Raji (cell line): ENCODE results near the gene LMTK2.

Experiments
- POLR2A ChIP-seq: IDR thresholded peaks from 2 replicates; pipeline ENCODE4 v1.6.1; 2011; ENCODE audit warnings: low read depth, low read length, control low read depth; ENCODE audit not compliant: insufficient read depth

LMTK2 gene

DNA sequence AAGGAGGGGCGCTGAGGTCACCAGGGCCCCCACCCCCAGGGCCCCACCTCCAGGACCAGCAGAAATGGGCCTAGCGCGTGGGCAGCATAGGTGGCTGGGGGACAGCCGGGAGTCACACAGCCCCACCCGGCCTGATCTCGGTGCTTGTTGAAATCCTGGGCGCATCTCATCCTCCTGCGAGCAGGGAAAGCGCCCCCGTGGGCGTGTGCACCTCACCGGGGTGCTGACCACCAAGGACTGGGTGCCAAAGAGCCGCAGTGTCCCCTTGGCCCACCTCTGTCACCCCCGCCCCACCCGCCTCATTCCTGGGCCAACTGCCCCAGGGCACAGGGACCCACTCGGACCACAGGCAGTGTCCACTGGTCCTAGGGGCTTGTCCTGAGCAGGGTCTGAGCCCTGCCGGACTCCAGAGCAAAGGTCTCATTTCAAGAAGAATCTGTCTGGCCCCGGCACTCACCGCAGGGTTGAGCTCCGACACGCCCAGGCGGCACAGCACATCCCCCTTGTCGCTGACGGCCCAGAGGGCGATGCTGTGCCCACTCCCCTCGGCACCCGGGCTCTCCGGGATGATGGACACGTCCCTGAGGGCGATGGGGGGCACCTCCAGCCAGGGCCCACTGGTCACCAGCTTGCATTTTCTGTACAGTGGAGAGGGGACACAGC, 116.0 kb downstream of the LMTK2 start:
- no peak for TF ChIP-seq POLR2A

DNA sequence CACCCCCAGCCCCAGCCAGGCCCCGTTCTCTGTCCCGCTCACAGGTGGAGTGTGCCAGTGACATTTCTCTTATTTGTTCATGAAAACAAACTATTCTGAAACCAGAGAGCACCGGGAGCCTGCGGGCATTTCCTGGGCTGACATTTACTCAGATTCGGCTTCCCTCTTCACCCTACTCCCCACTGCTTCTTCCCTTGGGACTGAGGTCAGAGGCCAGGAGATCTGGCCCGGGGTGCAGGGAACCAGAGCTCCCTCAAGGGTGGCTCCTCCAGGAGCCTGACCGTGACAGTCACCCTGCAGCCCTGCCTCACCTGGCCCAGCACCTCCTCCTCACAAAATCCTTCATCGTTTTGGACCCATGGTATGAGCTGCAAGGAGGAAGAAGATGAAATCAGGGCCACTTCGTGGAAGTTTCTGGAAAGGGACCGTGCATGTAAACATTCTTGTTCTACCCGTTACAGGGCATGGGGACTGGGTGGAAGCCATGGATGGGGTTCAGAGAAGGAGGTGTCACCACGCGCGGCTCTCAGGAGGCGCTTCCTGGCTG, 116.8 kb downstream of the LMTK2 start:
- TF ChIP-seq POLR2A, result no peak

DNA sequence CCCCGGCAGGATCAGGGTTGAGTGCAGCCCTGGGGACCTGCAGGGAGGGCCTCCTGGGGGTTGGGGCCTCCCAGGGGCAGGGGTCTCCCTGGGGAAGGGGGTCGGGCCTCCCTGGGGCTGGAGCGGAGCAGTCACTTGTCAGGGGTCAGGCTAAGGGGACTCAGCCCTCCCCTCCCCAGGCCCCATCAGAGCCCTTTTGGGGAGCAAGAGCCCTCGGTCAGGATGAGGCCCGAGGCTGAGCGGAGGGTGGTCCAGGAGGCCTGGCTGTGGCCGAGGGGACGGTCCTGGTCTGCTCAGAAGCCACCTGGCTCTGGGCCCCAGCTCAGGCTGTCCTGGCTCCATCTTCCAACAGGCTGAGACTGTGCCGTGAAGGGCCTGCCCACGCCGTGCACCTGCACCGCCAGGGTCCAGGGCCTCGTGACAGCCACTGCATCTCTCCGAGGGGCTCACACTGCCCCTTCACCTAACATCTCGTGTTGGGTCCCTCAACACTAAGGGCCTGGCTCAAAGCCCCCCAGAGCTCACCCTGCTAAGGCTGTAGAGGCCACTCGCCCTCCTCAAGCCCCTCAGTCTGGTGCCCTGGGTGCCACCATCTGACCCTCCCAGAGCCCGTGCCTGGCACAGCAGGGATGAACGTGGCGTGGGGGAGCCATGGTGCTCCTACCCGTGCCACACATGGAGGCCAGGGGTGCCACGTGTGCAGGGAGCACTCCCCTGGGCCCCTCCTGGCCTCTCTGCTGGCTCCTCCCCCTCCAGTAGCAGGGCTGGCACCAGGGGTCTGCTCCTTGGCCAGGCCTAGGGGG, 117.4 kb downstream of the LMTK2 start:
- no peak for TF ChIP-seq POLR2A

DNA sequence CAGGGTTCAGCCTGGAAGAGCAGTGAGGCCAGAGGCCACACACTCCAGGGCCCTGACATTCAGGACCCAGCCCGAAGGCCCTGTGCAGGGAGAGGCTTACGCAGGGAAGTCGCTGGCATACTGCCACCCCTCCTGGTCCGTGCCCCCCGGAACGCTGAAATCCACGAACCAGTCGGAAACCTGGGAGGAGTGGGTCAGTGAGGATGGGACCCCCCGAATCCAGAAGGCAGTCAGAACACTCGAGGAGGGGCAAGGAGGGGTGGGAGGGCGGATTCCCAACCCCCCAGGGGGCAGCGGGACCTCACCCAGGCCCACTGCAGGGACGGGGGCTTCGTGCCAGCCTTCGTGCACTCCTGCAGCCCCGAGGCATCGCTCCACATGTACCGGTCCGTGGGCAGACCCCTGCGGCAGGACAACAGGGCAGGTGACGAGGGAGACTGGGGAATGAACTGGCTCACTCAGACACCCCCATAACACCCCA, 118.1 kb downstream of the LMTK2 start:
- TF ChIP-seq POLR2A, result no peak

DNA sequence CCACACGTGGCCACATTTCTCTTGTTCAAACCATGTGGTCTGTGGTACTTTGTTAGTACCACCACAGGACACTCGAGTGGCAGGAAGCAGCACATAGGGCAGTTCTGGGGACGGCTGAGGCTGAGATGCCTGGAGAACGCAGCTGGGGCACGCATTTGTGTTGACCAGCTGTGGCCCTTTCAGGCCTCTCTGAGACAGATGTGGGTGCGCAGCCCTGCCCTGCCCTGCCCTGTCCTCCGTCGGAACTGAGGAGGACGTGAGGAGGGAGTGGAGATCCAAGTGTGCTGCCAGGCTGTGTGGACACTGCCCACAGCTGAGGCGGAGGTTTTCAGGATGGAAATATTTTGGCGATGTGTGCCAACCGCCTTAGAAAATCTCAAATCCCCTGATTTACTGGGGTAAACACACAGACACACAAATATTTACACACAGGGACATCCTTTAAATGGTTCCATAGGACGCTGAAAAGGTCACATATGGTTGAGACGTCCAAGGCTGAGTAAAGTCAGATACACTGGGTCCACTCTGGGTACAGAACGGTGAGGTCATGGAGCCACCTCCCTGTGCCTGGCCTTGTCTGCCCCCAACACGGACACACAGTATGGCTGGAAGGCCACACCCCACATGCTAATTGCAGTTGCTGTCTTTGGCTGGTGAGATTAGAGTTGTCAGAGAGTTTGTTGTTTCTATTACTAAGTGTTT, 119.4 kb downstream of the LMTK2 start:
- TF ChIP-seq POLR2A, result no peak

DNA sequence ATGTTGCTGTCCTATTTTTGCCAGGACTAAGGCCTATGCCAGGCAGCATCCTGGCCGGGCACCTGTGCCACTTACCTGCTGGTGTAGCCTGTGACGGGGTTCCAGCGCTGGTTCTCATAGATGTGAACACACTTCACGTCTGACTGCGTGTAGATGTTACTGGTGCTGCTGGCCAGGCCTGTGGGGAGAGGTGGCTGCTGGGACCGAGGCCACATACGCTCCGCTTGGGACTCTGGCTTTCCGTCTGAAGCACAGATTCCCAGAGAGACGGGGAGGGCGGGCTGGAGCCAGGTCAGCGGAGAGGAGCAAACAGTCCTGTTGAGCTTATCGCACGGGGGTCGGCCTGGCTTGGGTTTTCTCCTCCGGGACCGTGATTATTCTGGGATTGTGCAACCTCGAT, 121.3 kb downstream of the LMTK2 start:
- no peak for TF ChIP-seq POLR2A

DNA sequence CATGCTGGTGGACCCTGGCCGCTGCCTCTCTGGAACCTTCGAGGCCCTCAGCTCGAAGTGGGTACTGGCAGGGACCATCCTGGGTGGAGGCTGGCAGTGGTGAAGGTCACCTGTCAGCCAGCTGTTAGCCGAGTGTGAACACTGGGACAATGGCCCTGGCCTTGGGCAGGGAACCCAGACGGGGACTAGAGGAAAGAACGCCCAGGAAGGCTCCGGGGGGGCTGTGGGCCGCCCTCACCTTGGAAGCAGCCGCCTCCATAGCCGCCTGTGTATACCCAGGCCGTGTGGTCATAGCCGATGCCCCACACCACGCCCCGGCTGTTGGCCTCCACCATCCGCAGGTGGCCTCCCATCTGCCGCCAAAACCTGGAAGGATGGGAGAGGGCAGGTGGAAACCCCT, 122.1 kb downstream of the LMTK2 start:
- TF ChIP-seq POLR2A, result no peak

DNA sequence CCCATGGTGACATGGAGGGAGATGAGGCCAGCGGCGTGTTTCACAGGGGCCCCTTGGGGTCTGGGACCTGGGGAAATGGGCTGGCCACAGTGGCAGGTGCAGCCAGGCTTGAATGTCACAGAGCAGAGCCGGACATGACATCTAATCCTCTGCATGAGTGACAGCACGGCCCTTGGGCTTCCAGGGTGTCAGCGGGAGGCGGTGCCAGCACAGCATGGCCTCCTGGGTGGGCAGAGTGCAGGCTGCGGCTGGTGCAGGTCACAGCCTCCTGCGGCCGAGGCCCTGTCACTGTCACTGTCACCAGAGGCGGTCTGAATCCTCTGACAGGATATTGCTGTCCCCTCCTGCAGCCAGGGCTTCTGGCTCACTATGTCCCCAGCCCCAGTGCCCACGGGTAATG, 122.8 kb downstream of the LMTK2 start:
- no peak for TF ChIP-seq POLR2A

DNA sequence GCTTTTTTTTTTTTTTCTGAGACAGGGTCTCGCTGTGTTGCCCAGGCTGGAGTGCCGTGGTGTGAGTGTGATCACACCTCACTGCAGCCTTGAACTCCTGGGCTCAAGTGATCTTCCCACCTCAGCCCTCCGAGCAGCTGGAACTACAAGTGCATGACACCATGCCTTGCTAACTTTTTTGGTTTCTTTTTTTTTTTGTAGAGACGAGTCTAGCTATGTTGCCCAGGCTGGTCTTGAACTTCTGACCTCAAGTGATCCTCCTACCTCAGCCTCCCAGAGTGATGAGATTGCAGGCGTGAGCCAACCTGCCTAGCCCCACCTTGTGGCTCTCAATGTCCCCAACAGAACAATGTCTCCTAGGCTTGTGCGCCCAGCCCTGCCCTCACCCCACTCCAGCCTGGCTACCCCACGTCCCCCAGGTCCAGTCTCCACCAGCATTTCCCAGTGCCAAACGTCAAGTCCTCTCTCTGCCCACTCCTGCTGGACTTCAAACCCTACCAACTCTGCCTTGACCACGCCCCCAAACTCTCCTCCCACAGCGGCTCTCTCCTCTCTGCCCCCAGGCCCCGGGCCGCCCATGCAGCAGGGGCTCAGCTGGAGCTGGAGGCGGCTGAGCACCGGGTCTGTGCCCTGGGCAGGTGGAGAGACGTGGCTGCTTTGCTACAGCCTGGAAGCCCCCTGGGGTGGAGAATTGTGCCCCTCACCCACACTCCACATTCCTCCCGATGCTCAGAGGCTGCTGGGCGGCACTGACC, 123.5 kb downstream of the LMTK2 start:
- no peak for TF ChIP-seq POLR2A

DNA sequence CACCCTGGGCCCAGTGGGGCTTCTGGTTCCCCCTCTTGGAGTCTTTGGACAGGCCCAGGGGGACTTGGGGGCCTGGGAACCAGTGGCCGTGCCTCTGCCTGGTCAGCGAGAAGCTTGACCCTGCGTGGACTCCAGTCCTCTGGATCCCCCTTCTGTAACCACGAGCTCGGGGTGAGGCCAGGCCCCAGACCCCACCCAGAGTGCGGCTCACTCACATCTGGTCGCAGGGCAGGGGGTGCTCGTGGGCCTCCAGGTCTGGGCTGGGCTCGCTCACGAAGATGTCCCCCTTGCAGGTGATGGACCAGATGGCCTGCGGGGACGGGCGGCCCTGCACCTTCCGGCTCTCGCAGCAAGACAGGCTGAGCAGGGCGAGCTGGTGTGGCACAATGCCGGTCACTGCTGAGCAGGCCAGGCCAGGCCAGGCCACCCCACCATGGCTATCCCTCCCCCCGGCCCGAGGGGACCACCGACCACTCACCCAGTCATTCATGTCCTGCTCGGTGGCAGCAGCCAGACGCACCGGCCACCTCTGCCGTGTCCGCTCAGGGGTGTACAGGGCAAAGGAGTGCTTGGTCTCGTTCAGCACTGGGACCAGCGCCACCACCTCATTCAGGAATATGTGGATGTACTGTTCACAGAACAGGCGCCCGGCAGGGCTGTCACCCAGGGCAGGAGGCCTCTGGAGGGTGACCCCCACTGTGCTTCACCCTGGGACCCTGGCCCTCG, 124.2 kb downstream of the LMTK2 start:
- TF ChIP-seq POLR2A, result no peak

DNA sequence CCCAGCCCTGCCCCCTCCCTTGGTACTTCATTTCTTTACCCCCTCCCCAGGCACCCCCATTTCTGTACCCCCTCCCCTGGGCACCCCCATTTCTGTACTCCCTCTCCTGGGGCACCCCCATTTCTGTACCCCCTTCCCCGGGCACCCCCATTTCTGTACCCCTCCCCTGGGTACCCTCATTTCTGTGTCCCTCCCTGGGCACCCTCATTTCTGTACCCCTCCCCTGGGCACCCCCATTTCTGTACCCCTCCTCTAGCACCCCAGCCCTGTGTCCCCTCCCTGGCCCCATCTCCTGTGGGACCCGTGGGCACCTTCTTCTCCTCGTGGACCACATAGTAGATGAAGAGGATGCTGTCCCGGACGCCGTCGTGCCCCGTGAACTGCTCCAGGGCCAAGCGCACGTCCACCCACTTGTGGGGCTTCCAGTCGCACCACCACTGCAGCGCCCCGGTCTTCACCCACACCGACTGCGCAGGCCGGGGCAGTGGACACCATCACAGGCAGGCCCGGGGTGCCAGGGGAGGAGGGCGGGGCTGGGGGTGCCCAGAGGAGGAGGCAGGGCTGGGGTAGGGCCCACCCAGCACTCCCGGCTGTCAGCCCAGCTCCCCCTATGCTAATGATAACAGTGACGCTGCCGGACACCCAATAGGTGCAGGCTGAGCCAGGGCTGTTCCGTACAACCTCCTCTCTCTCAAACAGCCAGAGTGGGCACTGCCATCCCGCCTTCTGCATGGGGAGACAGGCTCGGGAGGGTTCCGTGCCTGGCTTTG, 125.0 kb downstream of the LMTK2 start:
- TF ChIP-seq POLR2A, result no peak

DNA sequence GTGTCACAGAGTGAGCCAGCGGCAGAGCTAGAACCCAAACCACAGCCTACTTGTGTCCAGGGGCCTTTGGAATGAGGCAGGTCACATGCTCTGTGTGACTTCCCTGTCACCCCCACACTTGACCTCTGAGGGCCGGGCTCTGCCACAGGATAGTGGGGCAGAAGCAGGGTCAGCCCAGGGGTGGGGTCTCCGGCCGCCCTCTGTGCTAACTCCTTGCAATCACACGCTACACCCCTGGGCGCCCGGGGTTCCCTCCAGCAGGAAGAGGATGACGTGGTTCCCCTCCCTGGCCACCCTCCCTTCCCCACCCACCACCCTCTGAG, 125.6 kb downstream of the LMTK2 start:
- no peak for TF ChIP-seq POLR2A

DNA sequence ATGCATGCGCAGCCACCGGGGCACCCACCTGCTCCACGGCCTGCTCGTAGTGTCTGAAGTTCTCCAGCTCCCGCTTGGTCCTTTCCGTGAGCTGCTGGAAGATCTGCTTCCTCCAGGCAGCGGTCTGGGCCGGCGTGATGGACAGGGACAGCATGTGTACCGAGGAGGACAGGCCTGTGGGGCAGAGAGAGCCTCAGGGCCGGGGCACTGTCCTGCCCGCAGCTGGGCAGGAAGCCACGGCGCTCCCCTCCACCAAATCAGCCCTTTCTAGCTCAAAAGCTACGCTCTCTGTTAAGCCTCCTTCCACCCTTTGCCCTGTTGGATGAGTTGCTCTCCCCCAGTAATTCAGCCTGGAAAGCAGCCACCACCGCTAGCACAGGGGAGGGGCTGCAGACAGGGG, 126.1 kb downstream of the LMTK2 start:
- no peak for TF ChIP-seq POLR2A
